H1 (cell line): ENCODE results near the gene CRACDL. TPM values are rescaled to one million over a fixed set of nuclear protein-coding genes. Genes with fewer than 3 reads are reported as not detected.

ENCODE experiments used
- CBX5 ChIP-seq: fragments of 300-800, 300-1000 bp; sonication (generic); IDR thresholded peaks from 2 replicates; pipeline ENCODE4 v1.7.1; 2016; ENCODE audit warnings: antibody characterized with exemption, low read length, low read depth
- CEBPB ChIP-seq: IDR thresholded peaks from 2 replicates; pipeline ENCODE4 v1.6.1; 2012; ENCODE audit warnings: low read depth, low read length
- SUZ12 ChIP-seq: fragments of 200-600 bp; sonication (generic); IDR thresholded peaks from 2 replicates; pipeline ENCODE4 v1.6.1; 2012; ENCODE audit warnings: mild to moderate bottlenecking, inconsistent platforms, low read length, moderate library complexity, mixed read lengths
- ZNF274 ChIP-seq: IDR thresholded peaks from 2 replicates; pipeline ENCODE4 v1.7.0; 2012; ENCODE audit warnings: low read length, borderline replicate concordance; ENCODE audit errors: extremely low read depth
- polyA plus RNA-seq, 7 experiments: library from polyadenylated mRNA; depleted of rRNA in 3 of 7; stranded (reverse) in 5 of 7; unstranded in 2 of 7; fragments of >200 nt in 5 of 7; fragments of 200-250 nt in 2 of 7; gene quantifications; 1 replicate in 5 of 7; 2 replicates in 1 of 7; 4 replicates in 1 of 7; pipeline versions ENCODE4 v1.2.1 to v1.2.3, GENCODE V29; 2011 to 2013; ENCODE audit warnings: missing spikeins in 2 of 7, mixed read lengths in 2 of 7
- total RNA-seq: library from RNA; stranded (reverse); fragmentation: NEBNext Ultra II Directional; extraction: Animal tissue kit (Norgen Biotek cat#: 25700); gene quantifications from 2 replicates; pipeline ENCODE4 v1.2.1, GENCODE V29; 2021

The CRACDL gene
- total and polyA plus RNA-seq, 2 of the 8 experiments (the other 6 are each of a cell fraction or from before 2014, with no cell fraction given) = 0.07 to 0.38 TPM

GRCh38 chr2:98751748-98752147, 184.3 kb downstream of the CRACDL start (continued):
- TF ChIP-seq SUZ12 = no peak
- no peak for TF ChIP-seq ZNF274
- no peak for TF ChIP-seq CBX5
- TF ChIP-seq CEBPB = no peak
